DND-41 (cell line): ENCODE results near the gene HCST.

ENCODE experiments used
- CTCF ChIP-seq: IDR thresholded peaks from 2 replicates; pipeline ENCODE4 v1.5.1; 2012; ENCODE audit warnings: borderline replicate concordance, low read length, moderate library complexity, mild to moderate bottlenecking; ENCODE audit not compliant: poor library complexity, severe bottlenecking; ENCODE audit errors: extremely low read depth
- EZH2 ChIP-seq: IDR thresholded peaks from 3 replicates; pipeline ENCODE4 v1.6.1; 2012; ENCODE audit warnings: borderline replicate concordance, low read depth, mild to moderate bottlenecking, moderate library complexity, low read length, inconsistent platforms; ENCODE audit not compliant: severe bottlenecking

GRCh38 chr19:35887197-35887596, 15.1 kb upstream of the HCST start:
- no peak for TF ChIP-seq CTCF
- TF ChIP-seq EZH2 = no peak
